ENCODE data around the gene THUMPD3.

- TF ChIP-seq CTCF (IDR thresholded peaks at IDR 0.05) (no peak), POLR2A (IDR thresholded peaks at IDR 0.05) (no peak), POLR2AphosphoS5 (IDR thresholded peaks at IDR 0.05) (no peak)
Observed at GRCh38 chr3:9314796-9315195, 48.1 kb upstream of the THUMPD3 start.

Measured in breast epithelium (tissue), 3 donors.